ENCODE measurements around the gene FCHSD2.
A peak's percentile ranks its signal among the peaks of the same experiment; 100 is the strongest.
"Not testable (repeated sequence)": the region's sequence is repeated elsewhere in the genome, so short reads cannot be mapped to it uniquely, and the experiment has no call there.

Gene FCHSD2

DNA sequence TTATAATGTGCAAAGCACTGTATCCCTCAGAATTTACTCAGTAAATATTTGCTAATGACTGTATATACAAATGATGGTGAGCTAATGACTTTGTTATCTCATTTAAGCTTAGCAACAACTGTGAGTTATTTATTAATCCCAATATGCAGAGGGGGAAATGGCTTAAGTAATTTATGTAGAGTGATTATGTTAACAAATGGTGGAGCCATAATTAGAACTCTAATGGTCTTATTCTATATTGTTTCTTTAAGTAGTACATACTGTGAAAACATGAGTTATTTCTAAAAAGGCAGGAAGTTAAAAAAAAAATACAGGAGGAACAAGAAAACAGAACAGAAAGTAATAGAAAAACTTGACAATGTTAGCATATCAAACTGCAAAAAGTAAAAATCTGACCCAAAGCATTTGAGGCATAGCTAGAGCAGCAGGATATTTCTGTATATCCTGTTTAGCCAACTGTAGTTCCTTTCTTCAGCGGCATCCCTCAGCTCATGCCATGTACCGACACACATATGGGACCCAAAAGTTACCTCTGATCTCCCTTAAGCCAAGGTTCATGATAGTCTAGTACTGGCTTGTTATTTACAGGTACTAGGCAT lies 94.2 kb downstream of the FCHSD2 start:
- TF ChIP-seq, protein P1, sequence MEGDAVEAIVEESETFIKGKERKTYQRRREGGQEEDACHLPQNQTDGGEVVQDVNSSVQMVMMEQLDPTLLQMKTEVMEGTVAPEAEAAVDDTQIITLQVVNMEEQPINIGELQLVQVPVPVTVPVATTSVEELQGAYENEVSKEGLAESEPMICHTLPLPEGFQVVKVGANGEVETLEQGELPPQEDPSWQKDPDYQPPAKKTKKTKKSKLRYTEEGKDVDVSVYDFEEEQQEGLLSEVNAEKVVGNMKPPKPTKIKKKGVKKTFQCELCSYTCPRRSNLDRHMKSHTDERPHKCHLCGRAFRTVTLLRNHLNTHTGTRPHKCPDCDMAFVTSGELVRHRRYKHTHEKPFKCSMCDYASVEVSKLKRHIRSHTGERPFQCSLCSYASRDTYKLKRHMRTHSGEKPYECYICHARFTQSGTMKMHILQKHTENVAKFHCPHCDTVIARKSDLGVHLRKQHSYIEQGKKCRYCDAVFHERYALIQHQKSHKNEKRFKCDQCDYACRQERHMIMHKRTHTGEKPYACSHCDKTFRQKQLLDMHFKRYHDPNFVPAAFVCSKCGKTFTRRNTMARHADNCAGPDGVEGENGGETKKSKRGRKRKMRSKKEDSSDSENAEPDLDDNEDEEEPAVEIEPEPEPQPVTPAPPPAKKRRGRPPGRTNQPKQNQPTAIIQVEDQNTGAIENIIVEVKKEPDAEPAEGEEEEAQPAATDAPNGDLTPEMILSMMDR (IDR thresholded peaks at IDR 0.05; ENCODE audit: control insufficient read depth, extremely low read depth, insufficient read depth) = no peak
- H3K4me3 ChIP-seq (ENCODE audit: low read depth, low read length) = no peak overlapping the region
- peak; percentile 33 for DNase-seq (ENCODE audit: low read depth)

DNA sequence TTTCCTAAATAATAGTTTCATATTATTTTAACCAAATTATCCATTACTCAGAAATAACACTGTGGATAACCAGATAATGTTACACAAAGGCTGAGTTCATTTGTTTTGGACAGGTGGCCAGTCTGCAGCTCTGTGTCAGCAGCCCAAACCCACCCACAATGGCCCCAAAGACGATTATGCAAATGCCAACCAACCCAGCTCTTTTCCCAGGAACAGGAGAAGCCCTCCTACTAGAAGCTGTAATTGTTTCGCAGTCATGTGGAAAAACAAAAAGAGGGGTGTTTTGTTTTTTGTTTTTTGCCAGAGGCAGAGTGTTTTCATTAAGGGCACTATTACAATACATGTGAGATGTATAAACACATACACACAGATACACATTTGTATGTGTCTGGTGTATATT lies 102.1 kb downstream of the FCHSD2 start:
- no peak overlapping the region for H3K4me3 ChIP-seq (ENCODE audit: low read depth, low read length)
- DNase-seq (ENCODE audit: low read depth) = no peak
- TF ChIP-seq, protein P1 (IDR thresholded peaks at IDR 0.05; ENCODE audit: control insufficient read depth, extremely low read depth, insufficient read depth) = no peak

DNA sequence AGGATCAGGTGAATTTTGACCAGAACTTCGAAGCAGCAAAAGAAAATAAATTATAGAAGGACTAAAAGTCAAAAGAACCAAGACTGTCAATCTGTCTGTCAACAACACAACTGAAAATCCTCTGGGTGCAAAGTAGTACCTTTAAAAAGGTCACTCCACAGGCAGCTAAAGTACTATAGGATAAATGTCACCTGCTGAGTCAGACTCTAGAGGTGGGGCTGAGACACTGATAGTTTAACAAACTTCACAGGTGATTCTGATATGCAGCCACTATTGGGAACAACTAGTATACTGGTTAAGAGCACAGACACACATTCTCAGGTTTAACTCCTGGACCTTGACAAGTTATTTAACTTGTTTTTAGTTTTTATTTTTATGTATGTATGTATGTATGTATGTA lies 107.3 kb downstream of the FCHSD2 start:
- DNase-seq (ENCODE audit: low read depth) = no peak
- no peak overlapping the region for H3K4me3 ChIP-seq (ENCODE audit: low read depth, low read length)
- TF ChIP-seq, protein P1 (IDR thresholded peaks at IDR 0.05; ENCODE audit: control insufficient read depth, extremely low read depth, insufficient read depth) = no peak

DNA sequence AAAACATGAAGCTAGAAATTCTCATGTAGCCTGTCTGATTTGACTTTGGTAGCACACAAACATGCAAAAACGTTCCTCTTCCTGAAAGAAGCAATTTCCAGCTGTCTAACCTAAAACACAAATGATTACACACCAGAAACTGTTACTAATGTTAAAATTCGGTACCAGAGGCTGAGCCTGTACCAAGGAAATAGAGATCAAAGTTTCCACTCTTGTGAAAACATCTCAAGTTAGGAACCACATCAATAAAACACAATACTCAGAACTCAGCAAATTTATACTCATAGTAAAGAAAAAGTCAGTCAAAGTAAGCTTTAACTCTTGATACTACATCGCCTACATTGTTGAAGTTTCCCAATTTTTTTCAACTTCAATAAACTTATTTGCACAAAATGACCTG lies 107.8 kb downstream of the FCHSD2 start:
- TF ChIP-seq, protein P1 (IDR thresholded peaks at IDR 0.05; ENCODE audit: control insufficient read depth, extremely low read depth, insufficient read depth) = no peak
- H3K4me3 ChIP-seq (ENCODE audit: low read depth, low read length) = no peak overlapping the region
- no peak for DNase-seq (ENCODE audit: low read depth)

DNA sequence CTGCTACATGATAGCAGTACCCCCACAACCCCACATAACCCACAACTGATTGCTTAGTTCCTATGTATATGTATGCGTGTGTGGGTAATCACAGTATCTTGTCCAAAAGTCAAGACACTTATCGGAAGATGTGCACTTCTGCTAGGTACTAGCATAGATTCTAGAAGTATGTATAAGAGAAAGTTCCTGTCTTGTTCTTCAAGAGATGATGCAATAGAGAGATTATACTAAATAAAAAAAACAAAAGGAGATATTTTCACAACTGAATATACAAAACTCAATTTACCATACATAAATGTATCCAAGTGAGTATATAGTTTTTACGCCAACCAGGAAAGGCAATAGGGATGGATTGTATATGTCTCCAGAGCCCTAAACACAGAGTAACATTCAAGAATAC lies 112.0 kb downstream of the FCHSD2 start:
- no peak for DNase-seq (ENCODE audit: low read depth)
- H3K4me3 ChIP-seq (ENCODE audit: low read depth, low read length) = no peak overlapping the region
- TF ChIP-seq, protein P1 (IDR thresholded peaks at IDR 0.05; ENCODE audit: control insufficient read depth, extremely low read depth, insufficient read depth) = no peak

DNA sequence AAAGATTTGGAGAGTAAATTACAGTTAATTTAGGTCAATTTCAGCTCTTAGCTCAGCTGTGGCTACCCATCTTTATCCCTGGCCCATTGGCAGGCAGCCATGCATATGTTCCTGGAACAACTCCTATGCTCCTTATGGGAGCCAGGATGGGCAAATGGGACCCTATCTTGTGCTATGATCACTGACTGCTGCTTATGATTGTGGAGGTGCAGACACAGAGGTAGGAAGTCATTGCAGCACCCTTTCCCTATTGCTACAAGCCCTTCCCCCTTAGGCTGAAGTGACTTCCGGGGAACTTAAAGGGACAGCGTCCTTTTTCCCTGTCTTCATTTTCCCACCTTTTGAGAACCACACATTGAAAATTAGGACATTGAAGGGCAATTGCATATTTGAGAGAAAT lies 112.7 kb downstream of the FCHSD2 start:
- TF ChIP-seq, protein P1 (IDR thresholded peaks at IDR 0.05; ENCODE audit: control insufficient read depth, extremely low read depth, insufficient read depth) = no peak
- DNase-seq (ENCODE audit: low read depth) = no peak
- no peak overlapping the region for H3K4me3 ChIP-seq (ENCODE audit: low read depth, low read length)

DNA sequence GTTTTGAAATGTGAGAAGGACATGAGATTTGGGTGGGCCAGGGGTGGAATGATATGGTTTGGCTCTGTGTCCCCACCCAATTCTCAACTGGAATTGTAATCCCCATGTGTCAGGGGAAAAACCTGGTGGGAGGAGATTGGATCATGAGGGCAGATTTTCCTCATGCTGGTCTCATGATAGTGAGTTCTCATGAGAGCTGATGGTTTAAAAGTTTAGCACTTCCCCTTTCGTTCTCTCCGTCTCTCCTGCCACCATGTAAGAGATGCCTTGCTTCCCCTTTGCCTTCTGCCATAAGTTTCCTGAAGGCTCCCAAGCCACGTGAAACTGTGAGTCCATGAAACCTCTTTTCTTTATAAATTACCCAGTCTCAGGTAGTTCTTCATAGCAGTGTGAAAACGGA lies 113.5 kb downstream of the FCHSD2 start:
- no peak overlapping the region for H3K4me3 ChIP-seq (ENCODE audit: low read depth, low read length)
- TF ChIP-seq, protein P1 (IDR thresholded peaks at IDR 0.05; ENCODE audit: control insufficient read depth, extremely low read depth, insufficient read depth) = no peak
- no peak for DNase-seq (ENCODE audit: low read depth)

DNA sequence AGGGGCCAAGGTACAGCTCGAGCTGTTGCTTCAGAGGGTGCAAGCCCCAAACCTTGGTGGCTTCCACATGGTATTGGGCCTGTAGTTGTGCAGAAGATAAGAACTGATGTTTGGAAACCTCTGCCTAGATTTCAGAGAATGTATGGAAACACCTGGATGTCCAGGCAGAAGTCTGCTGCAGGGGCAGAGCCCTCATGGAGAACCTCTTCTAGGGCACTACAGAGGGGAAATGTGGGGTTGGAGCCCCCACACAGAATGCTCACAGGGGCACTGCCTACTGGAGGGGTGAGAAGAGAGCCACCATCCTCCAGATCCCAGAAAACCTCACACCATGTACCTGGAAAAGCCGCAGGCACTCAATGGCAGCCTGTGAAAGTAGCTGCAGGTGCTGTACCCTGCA lies 114.3 kb downstream of the FCHSD2 start:
- not testable (repeated sequence) for H3K4me3 ChIP-seq (ENCODE audit: low read depth, low read length); DNase-seq (ENCODE audit: low read depth)

Data from LNCaP clone FGC (cell line).